Hepatocyte (in vitro differentiated cells): ENCODE data around the gene TMEM141. TPM values are rescaled to one million over a fixed set of nuclear protein-coding genes. Genes with fewer than 3 reads are reported as not detected.
A peak's percentile ranks its signal among the peaks of the same experiment; 100 is the strongest.

Experiments
- DNase-seq: peaks from one replicate; pipeline ENCODE4 v3.0.0-alpha.2; 2016; ENCODE audit warnings: low spot score
- H2AFZ ChIP-seq: fragments of 200-600 bp; sonication (generic); 2 replicates; pipeline ENCODE4 v1.6.0; 2016; ENCODE audit warnings: antibody characterized with exemption, mild to moderate bottlenecking
- H3K27ac ChIP-seq: fragments of 200-600 bp; sonication (generic); 2 replicates; pipeline ENCODE4 v1.5.1; 2016; ENCODE audit warnings: mild to moderate bottlenecking
- H3K27me3 ChIP-seq: fragments of 200-600 bp; sonication (generic); 2 replicates; pipeline ENCODE4 v1.6.1; 2016
- H3K36me3 ChIP-seq: fragments of 200-600 bp; sonication (generic); replicated peaks from 2 replicates; pipeline ENCODE4 v1.5.1; 2016; ENCODE audit warnings: low read depth; ENCODE audit not compliant: insufficient read depth
- H3K4me1 ChIP-seq: fragments of 200-600 bp; sonication (generic); 2 replicates; pipeline ENCODE4 v1.5.1; 2016; ENCODE audit warnings: mild to moderate bottlenecking, moderate library complexity; ENCODE audit not compliant: insufficient read depth
- H3K4me2 ChIP-seq: fragments of 200-600 bp; sonication (generic); 2 replicates; pipeline ENCODE4 v1.6.0; 2016
- H3K4me3 ChIP-seq: fragments of 200-600 bp; sonication (generic); 2 replicates; pipeline ENCODE4 v1.5.1; 2016; ENCODE audit warnings: mild to moderate bottlenecking
- H3K79me2 ChIP-seq: fragments of 200-600 bp; sonication (generic); 2 replicates; pipeline ENCODE4 v1.6.0; 2017; ENCODE audit warnings: mild to moderate bottlenecking
- H3K9me2 ChIP-seq: fragments of 200-600 bp; sonication (generic); replicated peaks from 2 replicates; pipeline ENCODE4 v1.6.0; 2017; ENCODE audit warnings: mild to moderate bottlenecking; ENCODE audit not compliant: insufficient read depth
- H3K9me3 ChIP-seq: fragments of 200-600 bp; sonication (generic); 2 replicates; pipeline ENCODE4 v1.5.1; 2016; ENCODE audit warnings: low read depth, mild to moderate bottlenecking
- H4K20me1 ChIP-seq: fragments of 200-600 bp; sonication (generic); 2 replicates; pipeline ENCODE4 v1.6.0; 2016; ENCODE audit warnings: mild to moderate bottlenecking; ENCODE audit not compliant: insufficient read depth, poor library complexity, severe bottlenecking
- EZH2 ChIP-seq: fragments of 200-600 bp; sonication (generic); IDR thresholded peaks from 2 replicates; pipeline ENCODE4 v1.6.1; 2016; ENCODE audit warnings: antibody characterized with exemption, mild to moderate bottlenecking, borderline replicate concordance
- EZH2phosphoT487 ChIP-seq: fragments of 200-600 bp; sonication (generic); IDR thresholded peaks from one replicate; pipeline ENCODE4 v1.6.1; 2018; ENCODE audit warnings: antibody characterized with exemption, mild to moderate bottlenecking, low read depth, moderate library complexity; ENCODE audit not compliant: unreplicated experiment, severe bottlenecking
- WGBS: methylation state at CpG from one replicate; pipeline ENCODE4 v1.1.6; 2016; ENCODE audit warnings: low lambda C conversion rate; ENCODE audit errors: missing lambda C conversion rate; 5-methylcytosine and 5-hydroxymethylcytosine counted together
- polyA plus RNA-seq: library from polyadenylated mRNA; unstranded; fragments of >200 nt; fragmentation: Nextera tagmentation; extraction: Ambion mirVana; gene quantifications from 2 replicates; pipeline ENCODE4 v1.2.1, GENCODE V29; 2016
- total RNA-seq: library from RNA; depleted of rRNA; stranded (reverse); fragments of >200 nt; gene quantifications from 2 replicates; pipeline ENCODE4 v1.2.3, GENCODE V29; 2014
- TF ChIP-seq, protein P1 (sequence below): fragments of 200-600 bp; sonication (generic); IDR thresholded peaks from 2 replicates; pipeline ENCODE4 v1.5.1; 2016; ENCODE audit warnings: antibody characterized with exemption, mild to moderate bottlenecking; ENCODE audit not compliant: poor library complexity

The TMEM141 gene
- total and polyA plus RNA-seq, 2 experiments from 2014 or later = 230 to 385 TPM

DNA sequence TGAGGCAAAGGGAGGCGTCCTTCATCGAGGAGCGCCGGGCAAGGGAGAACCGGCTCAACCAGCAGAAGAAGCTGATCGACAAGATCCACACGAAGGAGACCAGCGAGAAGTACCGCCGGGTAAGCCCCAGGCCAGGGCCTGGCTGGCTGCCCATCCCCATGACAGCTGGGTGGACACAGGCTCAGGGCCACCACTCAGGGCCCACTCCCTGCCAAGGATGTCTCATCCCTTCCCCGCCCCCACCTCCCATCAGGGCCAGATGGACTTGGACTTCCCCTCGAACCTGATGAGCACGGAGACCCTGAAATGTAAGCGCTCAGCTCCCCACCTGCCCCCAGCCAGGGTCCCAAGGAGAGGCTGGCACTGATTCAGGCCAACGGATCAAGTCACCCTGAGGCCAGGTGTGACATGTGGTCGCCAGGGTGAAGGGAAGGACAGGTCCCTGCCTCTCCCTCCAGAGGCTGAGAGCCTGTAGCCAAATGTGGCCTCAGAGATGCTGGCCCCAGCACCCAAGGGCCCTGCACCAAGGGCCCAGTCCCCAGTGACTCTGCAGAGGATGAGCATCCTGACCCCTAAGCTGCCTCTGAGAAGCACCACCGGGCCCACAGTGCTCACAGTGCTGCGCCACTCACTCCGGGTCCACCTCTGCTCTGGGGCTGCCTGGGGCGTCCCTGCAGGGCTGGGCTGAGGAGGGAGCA, 13.5 kb downstream of the TMEM141 start:
- peaks cover 41% of the 10 kb centered on the region for H3K79me2 ChIP-seq

DNA sequence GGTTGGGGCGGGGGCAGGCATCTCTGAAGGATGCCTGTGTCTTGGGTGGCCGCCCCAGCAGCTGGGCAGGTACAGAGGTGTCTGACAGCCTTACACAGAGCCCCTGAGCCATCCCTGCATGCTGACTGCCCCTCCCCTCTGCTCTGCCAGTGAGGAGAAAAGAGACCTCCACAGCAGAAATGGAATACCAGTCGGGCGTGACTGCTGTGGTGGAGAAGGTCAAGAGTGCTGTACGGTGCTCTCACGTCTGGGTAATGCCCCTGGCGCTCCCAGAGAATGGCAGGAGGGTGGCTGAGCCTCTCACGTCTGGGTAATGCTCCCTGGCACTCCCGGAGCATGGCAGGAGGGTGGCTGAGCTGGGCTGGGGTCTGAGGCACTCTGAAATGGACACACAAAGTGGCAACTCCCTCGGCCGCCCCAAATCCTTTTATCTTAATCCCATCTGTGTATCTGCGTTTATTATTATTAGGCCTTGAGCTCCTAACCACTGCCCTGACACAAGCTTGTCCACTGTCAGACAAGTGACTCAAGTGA, 14.1 kb downstream of the TMEM141 start:
- peaks cover 47% of the 10 kb centered on the region for H3K79me2 ChIP-seq

More for the DNA sequence above, 13.5 kb downstream of the TMEM141 start:
- Histone ChIP-seq H3K4me3 (no peak overlapping the region), H3K4me1 (peaks cover 28% of the 10 kb centered on the region), H3K4me2 (no peak overlapping the region), H4K20me1 (peaks cover under 1% of the 10 kb centered on the region), H2AFZ (no peak overlapping the region), H3K9me2 (no peaks in the 10 kb centered on the region), H3K36me3 (no peaks in the 10 kb centered on the region), H3K27ac (no peak overlapping the region), H3K9me3 (no peaks in the 10 kb centered on the region), H3K27me3 (no peaks in the 10 kb centered on the region)
- 94% methylated on average over 18 of the region's 20 CpGs for WGBS
- no peak for TF ChIP-seq EZH2
- TF ChIP-seq EZH2phosphoT487 = no peak
- TF ChIP-seq, protein P1, sequence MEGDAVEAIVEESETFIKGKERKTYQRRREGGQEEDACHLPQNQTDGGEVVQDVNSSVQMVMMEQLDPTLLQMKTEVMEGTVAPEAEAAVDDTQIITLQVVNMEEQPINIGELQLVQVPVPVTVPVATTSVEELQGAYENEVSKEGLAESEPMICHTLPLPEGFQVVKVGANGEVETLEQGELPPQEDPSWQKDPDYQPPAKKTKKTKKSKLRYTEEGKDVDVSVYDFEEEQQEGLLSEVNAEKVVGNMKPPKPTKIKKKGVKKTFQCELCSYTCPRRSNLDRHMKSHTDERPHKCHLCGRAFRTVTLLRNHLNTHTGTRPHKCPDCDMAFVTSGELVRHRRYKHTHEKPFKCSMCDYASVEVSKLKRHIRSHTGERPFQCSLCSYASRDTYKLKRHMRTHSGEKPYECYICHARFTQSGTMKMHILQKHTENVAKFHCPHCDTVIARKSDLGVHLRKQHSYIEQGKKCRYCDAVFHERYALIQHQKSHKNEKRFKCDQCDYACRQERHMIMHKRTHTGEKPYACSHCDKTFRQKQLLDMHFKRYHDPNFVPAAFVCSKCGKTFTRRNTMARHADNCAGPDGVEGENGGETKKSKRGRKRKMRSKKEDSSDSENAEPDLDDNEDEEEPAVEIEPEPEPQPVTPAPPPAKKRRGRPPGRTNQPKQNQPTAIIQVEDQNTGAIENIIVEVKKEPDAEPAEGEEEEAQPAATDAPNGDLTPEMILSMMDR = no peak
- DNase-seq = peak; percentile 5

DNA sequence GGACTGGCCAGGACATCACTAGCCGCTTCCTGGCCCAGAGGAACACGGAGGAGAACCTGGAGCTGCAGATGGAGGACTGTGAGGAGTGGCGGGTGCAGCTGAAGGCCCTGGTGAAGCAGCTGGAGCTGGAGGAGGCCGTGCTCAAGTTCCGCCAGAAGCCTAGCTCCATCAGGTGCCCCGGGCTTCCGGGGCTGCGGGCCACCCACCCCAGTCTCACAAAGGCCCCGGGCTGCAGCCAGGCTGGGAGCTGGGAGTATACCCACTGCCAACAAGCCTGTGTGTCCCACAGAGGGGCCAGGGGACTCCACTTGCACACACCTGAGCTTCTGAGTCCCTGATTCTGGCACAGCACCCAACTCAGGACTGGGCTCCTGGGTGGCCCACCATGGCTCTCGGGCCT, 14.9 kb downstream of the TMEM141 start:
- WGBS = 98% methylated on average over 10 of the region's 10 CpGs
- Histone ChIP-seq H3K27me3 (no peaks in the 10 kb centered on the region), H4K20me1 (peaks cover 12% of the 10 kb centered on the region), H2AFZ (no peak overlapping the region), H3K36me3 (no peaks in the 10 kb centered on the region), H3K9me3 (no peaks in the 10 kb centered on the region), H3K4me2 (peak overlapping the region; percentile 87), H3K9me2 (no peaks in the 10 kb centered on the region), H3K27ac (no peak overlapping the region), H3K79me2 (peaks cover 55% of the 10 kb centered on the region), H3K4me1 (peaks cover 40% of the 10 kb centered on the region), H3K4me3 (no peak overlapping the region)
- DNase-seq = no peak
- TF ChIP-seq, protein P1 = no peak

More for the DNA sequence above, 14.1 kb downstream of the TMEM141 start:
- no peak overlapping the region for H3K27ac ChIP-seq
- no peaks in the 10 kb centered on the region for H3K9me2 ChIP-seq
- DNase-seq = no peak
- peaks cover 32% of the 10 kb centered on the region for H3K4me1 ChIP-seq
- no peaks in the 10 kb centered on the region for H3K9me3 ChIP-seq
- no peaks in the 10 kb centered on the region for H3K27me3 ChIP-seq
- H3K36me3 ChIP-seq = no peaks in the 10 kb centered on the region
- H3K4me2 ChIP-seq = no peak overlapping the region
- peaks cover 7% of the 10 kb centered on the region for H4K20me1 ChIP-seq
- no peak overlapping the region for H3K4me3 ChIP-seq
- TF ChIP-seq EZH2 = no peak
- TF ChIP-seq, protein P1 = no peak
- no peak for TF ChIP-seq EZH2phosphoT487
- WGBS = 88% methylated on average over 12 of the region's 12 CpGs
- no peak overlapping the region for H2AFZ ChIP-seq
